ENCODE results near the gene C5. TPM values are rescaled to one million over a fixed set of nuclear protein-coding genes. Genes with fewer than 3 reads are reported as not detected.

C5 gene
- total RNA-seq, 1 donor from 2014 or later, result 0.82 TPM

GRCh38 chr9:120932086-120932823, 117.8 kb downstream of the C5 start:
- intact Hi-C loops (cut with micrococcal nuclease), result loop anchor here (5.0 kb wide), 1 partner anchor 270 kb away; the partner anchor contains the start of gene RAB14
- Mint-ChIP-seq H3K27me3 (ENCODE audit: low read depth) (no peaks in the 10 kb centered on the region), H3K27ac (peak overlapping the region; percentile 100), H3K36me3 (ENCODE audit: low read depth) (peaks cover 3% of the 10 kb centered on the region), H3K4me1 (ENCODE audit: low read depth) (peaks cover 77% of the 10 kb centered on the region), H3K4me3 (ENCODE audit: low read depth) (peak overlapping the region; percentile 73), H3K9me3 (no peaks in the 10 kb centered on the region)
- no peak for DNase-seq (ENCODE audit: low spot score)

DNA sequence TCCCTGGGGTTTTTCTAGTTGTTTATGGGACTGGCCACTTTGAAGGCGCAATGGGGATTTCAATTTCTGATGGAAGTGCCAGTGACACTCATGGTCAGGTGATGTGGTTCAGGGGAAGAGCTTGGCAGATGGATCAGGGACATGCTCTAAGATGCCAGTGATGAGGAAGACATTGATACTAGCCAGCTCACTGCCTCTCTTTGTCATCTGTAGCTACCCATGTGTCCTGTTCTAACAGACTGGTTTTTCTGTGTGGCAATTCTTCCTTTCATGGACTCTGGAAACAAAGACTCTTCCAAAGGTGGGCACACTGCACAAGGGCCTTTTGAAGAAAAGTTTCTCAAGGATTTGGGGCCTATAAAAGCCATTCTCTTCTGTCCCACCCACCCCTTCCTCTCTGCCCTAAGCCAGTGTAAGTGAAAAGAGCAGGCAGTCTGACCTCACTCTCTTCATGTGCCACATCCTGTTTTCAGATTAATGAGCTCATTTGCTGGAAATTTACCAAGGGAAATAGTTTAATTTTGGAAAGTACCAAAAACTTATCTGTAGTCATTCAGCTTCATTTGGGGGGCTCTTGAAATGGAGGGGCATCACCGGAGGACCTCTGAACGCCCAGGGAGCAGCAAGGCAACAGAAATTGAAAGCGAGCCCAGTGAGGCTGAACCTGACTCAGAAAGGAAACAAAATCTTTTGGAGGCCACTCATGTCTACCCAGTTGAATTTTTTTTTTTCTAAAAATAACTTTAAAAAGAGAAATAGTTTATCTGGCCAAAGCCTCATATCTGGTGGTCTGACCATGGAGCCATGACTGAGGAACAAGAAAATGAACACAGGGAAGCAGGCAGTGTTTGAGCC, 118.6 kb downstream of the C5 start:
- Mint-ChIP-seq H3K27ac (peak overlapping the region; percentile 100), H3K36me3 (ENCODE audit: low read depth) (peaks cover 3% of the 10 kb centered on the region), H3K4me3 (ENCODE audit: low read depth) (peak overlapping the region; percentile 73), H3K4me1 (ENCODE audit: low read depth) (peaks cover 77% of the 10 kb centered on the region), H3K27me3 (ENCODE audit: low read depth) (no peaks in the 10 kb centered on the region), H3K9me3 (no peaks in the 10 kb centered on the region)
- intact Hi-C loops (cut with micrococcal nuclease), result loop anchor here (1.0 to 5.0 kb wide), 3 partner anchors 39 to 271 kb away; partner anchors contain the start of genes PHF19 and RAB14
- DNase-seq (ENCODE audit: low spot score), result peak; percentile 55

- H3K27me3 Mint-ChIP-seq (ENCODE audit: low read depth), result no peaks in the 10 kb centered on the region
- H3K9me3 Mint-ChIP-seq, result no peaks in the 10 kb centered on the region
- H3K4me3 Mint-ChIP-seq (ENCODE audit: low read depth), result peak overlapping the region; percentile 76
- peaks cover 68% of the 10 kb centered on the region for H3K4me1 Mint-ChIP-seq (ENCODE audit: low read depth)
- DNase-seq (ENCODE audit: low spot score), result no peak
- peak overlapping the region; percentile 93 for H3K27ac Mint-ChIP-seq
- intact Hi-C loops (cut with micrococcal nuclease), result loop anchor here (5.0 kb wide), 1 partner anchor 137 kb away; the partner anchor contains the start of gene FBXW2
- H3K36me3 Mint-ChIP-seq (ENCODE audit: low read depth), result peaks cover 22% of the 10 kb centered on the region
Measured at GRCh38 chr9:120929229-120929791, 120.8 kb downstream of the C5 start.

DNA sequence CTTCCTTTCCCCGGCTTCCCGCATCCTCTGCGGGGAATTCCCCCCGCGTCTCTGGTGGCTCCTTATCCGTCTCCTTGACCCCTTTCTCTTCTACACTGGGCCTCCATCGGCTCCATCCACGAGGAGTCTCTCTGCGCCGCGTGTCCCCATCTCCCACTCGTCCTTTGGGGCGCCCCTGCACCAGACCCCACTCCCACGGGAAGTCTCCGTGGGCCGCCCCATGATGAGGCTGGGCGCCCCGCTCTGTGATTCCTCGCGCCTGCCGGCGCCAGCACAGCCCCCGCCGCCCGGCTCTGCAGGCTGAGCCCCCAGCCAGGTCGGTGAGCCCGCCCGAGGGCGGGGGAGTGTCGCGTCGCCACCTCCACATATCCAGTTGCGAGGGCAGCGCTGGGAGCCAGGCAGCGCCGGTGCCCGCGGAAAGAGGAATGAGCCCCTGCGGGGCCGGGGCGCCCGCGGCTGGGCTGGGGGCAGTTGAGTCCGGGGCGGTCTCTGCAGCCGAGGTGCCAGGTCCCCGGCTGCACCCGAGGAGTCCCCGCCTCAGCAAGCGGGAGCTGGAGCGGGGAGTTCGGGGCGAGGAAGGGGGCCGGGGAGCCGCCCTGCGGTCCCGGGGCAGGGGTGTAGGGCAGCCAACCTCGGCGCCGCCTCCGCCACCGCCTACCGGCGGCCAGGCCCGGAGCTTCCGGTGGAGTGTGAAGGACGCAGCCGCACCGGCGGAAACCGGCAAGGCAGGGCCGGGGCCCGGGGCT, 121.4 kb downstream of the C5 start:
- Mint-ChIP-seq H3K9me3 (no peaks in the 10 kb centered on the region), H3K4me1 (ENCODE audit: low read depth) (peaks cover 67% of the 10 kb centered on the region), H3K27ac (peak overlapping the region; percentile 98), H3K4me3 (ENCODE audit: low read depth) (peak overlapping the region; percentile 92), H3K36me3 (ENCODE audit: low read depth) (peaks cover 29% of the 10 kb centered on the region), H3K27me3 (ENCODE audit: low read depth) (no peaks in the 10 kb centered on the region)
- intact Hi-C loops (cut with micrococcal nuclease), result loop anchor here (5.0 kb wide), 1 partner anchor 136 kb away; the partner anchor contains the start of gene FBXW2
- DNase-seq (ENCODE audit: low spot score), result peak; percentile 81

- H3K27ac Mint-ChIP-seq, result peak overlapping the region; percentile 98
- intact Hi-C loops (cut with micrococcal nuclease), result loop anchor here (5.0 kb wide), 1 partner anchor 136 kb away; the partner anchor contains the start of gene FBXW2
- no peak for DNase-seq (ENCODE audit: low spot score)
- H3K4me1 Mint-ChIP-seq (ENCODE audit: low read depth), result peaks cover 62% of the 10 kb centered on the region
- peak overlapping the region; percentile 92 for H3K4me3 Mint-ChIP-seq (ENCODE audit: low read depth)
- peaks cover 35% of the 10 kb centered on the region for H3K36me3 Mint-ChIP-seq (ENCODE audit: low read depth)
- no peaks in the 10 kb centered on the region for H3K9me3 Mint-ChIP-seq
- H3K27me3 Mint-ChIP-seq (ENCODE audit: low read depth), result no peaks in the 10 kb centered on the region
Measured at GRCh38 chr9:120928015-120928482, 122.0 kb downstream of the C5 start.

GRCh38 chr9:120927269-120928014, 122.6 kb downstream of the C5 start:
- Mint-ChIP-seq H3K36me3 (ENCODE audit: low read depth) (peaks cover 41% of the 10 kb centered on the region), H3K4me1 (ENCODE audit: low read depth) (peaks cover 63% of the 10 kb centered on the region), H3K9me3 (no peaks in the 10 kb centered on the region), H3K27me3 (ENCODE audit: low read depth) (no peaks in the 10 kb centered on the region), H3K27ac (peak overlapping the region; percentile 98), H3K4me3 (ENCODE audit: low read depth) (peak overlapping the region; percentile 92)
- intact Hi-C loops (cut with micrococcal nuclease), result loop anchor here (1.0 to 5.0 kb wide), 6 partner anchors 17 to 147 kb away; partner anchors contain the start of genes CNTRL and FBXW2
- no peak for DNase-seq (ENCODE audit: low spot score)

- Mint-ChIP-seq H3K9me3 (no peaks in the 10 kb centered on the region), H3K27ac (peak within 1 kb of the TSS; percentile 98), H3K4me3 (ENCODE audit: low read depth) (peak within 1 kb of the TSS; percentile 92), H3K36me3 (ENCODE audit: low read depth) (peaks cover 51% of the 10 kb centered on the region), H3K27me3 (ENCODE audit: low read depth) (no peaks in the 10 kb centered on the region), H3K4me1 (ENCODE audit: low read depth) (peaks cover 65% of the 10 kb centered on the region)
- intact Hi-C loops (cut with micrococcal nuclease), result loop anchor here (1.0 to 5.0 kb wide), 7 partner anchors 10 to 148 kb away; partner anchors contain the start of genes CNTRL and FBXW2
- peak; percentile 22 for DNase-seq (ENCODE audit: low spot score)
Measured at GRCh38 chr9:120926397-120926928, 123.6 kb downstream of the C5 start, which contains the start of gene TRAF1. Gene TRAF1 (minus strand): TSS chr9:120926796. CDS start chr9:120926075, 721 bp downstream.

DNA sequence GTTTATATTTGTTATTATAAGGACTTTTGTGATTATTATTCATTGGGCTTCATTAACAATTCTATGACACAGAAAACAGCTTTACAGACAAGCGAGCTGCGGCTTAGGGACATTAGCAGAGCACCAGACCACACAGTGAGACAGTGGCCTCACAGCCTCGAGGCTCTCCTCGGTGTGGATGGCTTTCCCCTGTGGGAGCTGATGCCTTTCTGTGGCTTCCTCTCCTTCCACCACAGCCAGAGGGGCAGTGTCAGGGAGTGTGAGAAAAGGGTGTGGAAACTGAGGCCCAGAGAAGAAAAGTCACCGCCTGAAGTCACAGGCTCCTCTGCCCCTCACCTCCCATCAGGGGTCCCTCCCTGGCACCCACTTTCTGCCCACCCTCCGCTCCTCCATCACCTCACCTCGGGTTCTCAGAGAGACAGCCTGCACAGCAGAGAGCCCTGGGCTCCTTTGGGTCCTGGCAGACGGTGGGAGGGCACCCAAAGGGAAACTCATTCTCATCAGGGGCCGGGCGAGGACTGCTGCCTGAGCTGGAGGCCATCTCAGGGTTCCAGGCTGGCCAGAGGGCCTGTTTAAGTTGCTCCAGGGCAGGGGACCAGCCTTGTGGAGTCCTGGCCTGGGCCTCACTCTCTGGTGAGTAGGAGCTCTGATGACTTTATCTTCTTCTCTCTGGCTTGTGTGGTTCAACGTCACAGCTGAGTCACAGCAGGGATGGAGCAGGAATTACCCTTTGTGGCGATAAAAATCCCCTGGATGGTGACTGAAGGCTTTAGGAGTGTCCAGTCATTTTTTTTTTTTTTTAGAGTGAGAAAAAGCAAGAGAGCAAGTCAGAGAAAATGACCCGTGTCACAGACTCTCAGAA, 124.3 kb downstream of the C5 start:
- H3K9me3 Mint-ChIP-seq, result no peaks in the 10 kb centered on the region
- peaks cover 66% of the 10 kb centered on the region for H3K4me1 Mint-ChIP-seq (ENCODE audit: low read depth)
- peak; percentile 52 for DNase-seq (ENCODE audit: low spot score)
- H3K27me3 Mint-ChIP-seq (ENCODE audit: low read depth), result no peaks in the 10 kb centered on the region
- intact Hi-C loops (cut with micrococcal nuclease), result loop anchor here (1.0 to 5.0 kb wide), 7 partner anchors 9 to 149 kb away; partner anchors contain the start of genes CNTRL and FBXW2
- peak overlapping the region; percentile 98 for H3K27ac Mint-ChIP-seq
- H3K36me3 Mint-ChIP-seq (ENCODE audit: low read depth), result peaks cover 54% of the 10 kb centered on the region
- H3K4me3 Mint-ChIP-seq (ENCODE audit: low read depth), result peak overlapping the region; percentile 92

GRCh38 chr9:120924698-120925534, 125.2 kb downstream of the C5 start:
- H3K4me1 Mint-ChIP-seq (ENCODE audit: low read depth), result peaks cover 69% of the 10 kb centered on the region
- H3K27me3 Mint-ChIP-seq (ENCODE audit: low read depth), result no peaks in the 10 kb centered on the region
- DNase-seq (ENCODE audit: low spot score), result no peak
- peaks cover 63% of the 10 kb centered on the region for H3K36me3 Mint-ChIP-seq (ENCODE audit: low read depth)
- intact Hi-C loops (cut with micrococcal nuclease), result loop anchor here (5.0 kb wide), 1 partner anchor 133 kb away; the partner anchor contains the start of gene FBXW2
- H3K4me3 Mint-ChIP-seq (ENCODE audit: low read depth), result peak overlapping the region; percentile 92
- H3K9me3 Mint-ChIP-seq, result no peaks in the 10 kb centered on the region
- peak overlapping the region; percentile 98 for H3K27ac Mint-ChIP-seq
